ENCODE data around the gene GPC1.

GPC1 gene

GRCh38 chr2:240392084-240392947 lies 43.1 kb upstream of the GPC1 start:
- Histone ChIP-seq H3K27ac (ENCODE audit: extremely low read depth, low read depth, low read length) (no peak overlapping the region), H3K4me3 (ENCODE audit: low read depth, low read length) (no peak overlapping the region), H3K9me3 (ENCODE audit: control insufficient read depth, insufficient read depth, low read depth, low read length) (no peaks in the 10 kb centered on the region), H3K4me1 (ENCODE audit: control insufficient read depth, insufficient read depth, low read length) (no peaks in the 10 kb centered on the region), H3K36me3 (ENCODE audit: control insufficient read depth in 2 of 2, insufficient read depth in 1 of 2, low read length in 2 of 2) (no peaks in the 10 kb centered on the region)
- CTCF ChIA-PET: interaction anchor here (0.8 kb wide), 1 partner anchor 242 kb away, joined by 3 read pairs; no protein-coding TSS in a partner anchor
- POLR2A ChIA-PET: no interaction called here
- TF ChIP-seq ZNF155 (tag by site-specific recombination; IDR thresholded peaks at IDR 0.05) (no peak), TCF7L2 (IDR thresholded peaks at IDR 0.05; ENCODE audit: borderline replicate concordance, low read depth, low read length) (no peak), ZNF324 (tag by site-specific recombination; IDR thresholded peaks at IDR 0.05) (no peak)

DNA sequence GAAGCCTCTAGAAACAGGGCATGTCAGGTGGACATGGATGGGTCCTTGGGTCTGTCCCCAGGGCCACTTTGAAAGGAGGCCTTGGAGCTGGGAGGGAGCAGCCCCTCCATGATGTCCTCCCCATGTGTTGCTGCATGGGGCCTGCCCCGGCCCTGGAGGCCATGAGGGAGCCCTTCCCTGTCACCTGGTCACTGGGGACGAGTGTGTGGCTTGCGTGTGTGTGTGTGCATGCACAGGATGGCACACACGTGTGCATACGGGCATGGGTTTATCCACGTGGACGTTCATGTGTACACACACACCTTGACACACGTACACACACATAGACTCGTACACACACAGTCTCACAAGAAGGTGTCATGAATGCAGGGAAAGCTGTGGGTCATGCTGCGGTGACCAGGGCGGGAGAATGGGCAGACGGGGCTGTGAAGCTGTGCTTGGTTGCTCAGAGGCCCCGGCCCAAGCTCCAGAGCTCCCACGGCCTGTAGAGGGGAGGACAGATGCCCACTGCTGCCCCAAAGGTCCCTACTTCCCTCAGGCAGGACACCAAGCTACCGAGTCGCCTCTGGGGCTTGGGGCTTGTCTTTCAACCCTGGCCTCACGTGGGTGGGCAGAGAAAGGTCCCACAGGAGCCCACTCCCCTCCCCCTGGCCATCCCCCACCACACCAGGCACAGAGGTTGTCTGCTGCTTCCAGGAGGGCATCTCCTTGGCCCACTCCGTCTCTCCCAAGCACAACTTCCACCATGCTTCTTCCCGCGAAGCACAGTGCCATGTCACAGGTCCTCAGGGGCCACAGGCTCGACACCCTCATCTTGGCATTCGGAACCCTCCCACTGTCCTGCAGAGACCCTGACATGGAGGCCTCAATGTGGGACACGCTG lies 42.3 kb upstream of the GPC1 start:
- TF ChIP-seq ZNF26 (tag by site-specific recombination; IDR thresholded peaks at IDR 0.05) (no peak), ATF2 (tag by site-specific recombination; IDR thresholded peaks at IDR 0.05; ENCODE audit: low read depth) (no peak), ZNF629 (tag by site-specific recombination; IDR thresholded peaks at IDR 0.05) (no peak), FEZF1 (tag by site-specific recombination; IDR thresholded peaks at IDR 0.05) (no peak), PATZ1 (tag by site-specific recombination; IDR thresholded peaks at IDR 0.05) (no peak), ZNF274 (IDR thresholded peaks at IDR 0.05; ENCODE audit: low read length) (no peak), ZNF274 (tag by site-specific recombination; IDR thresholded peaks at IDR 0.05; ENCODE audit: borderline replicate concordance) (no peak), ZFP41 (tag by site-specific recombination; IDR thresholded peaks at IDR 0.05; ENCODE audit: borderline replicate concordance) (no peak), ZNF133 (tag by site-specific recombination; IDR thresholded peaks at IDR 0.05) (no peak), ZNF768 (tag by site-specific recombination; IDR thresholded peaks at IDR 0.05) (no peak)
- no peak overlapping the region for H3K4me3 ChIP-seq (ENCODE audit: low read depth, low read length)
- CTCF ChIA-PET: interaction anchor here (0.8 kb wide), 1 partner anchor 243 kb away, joined by 3 read pairs; no protein-coding TSS in a partner anchor
- no peak overlapping the region for H3K27ac ChIP-seq (ENCODE audit: extremely low read depth, low read depth, low read length)
- POLR2A ChIA-PET: no interaction called here
- H3K4me1 ChIP-seq (ENCODE audit: control insufficient read depth, insufficient read depth, low read length): no peaks in the 10 kb centered on the region
- H3K9me3 ChIP-seq (ENCODE audit: control insufficient read depth, insufficient read depth, low read depth, low read length): no peaks in the 10 kb centered on the region
- H3K36me3 ChIP-seq (ENCODE audit: control insufficient read depth in 2 of 2, insufficient read depth in 1 of 2, low read length in 2 of 2): no peaks in the 10 kb centered on the region

DNA sequence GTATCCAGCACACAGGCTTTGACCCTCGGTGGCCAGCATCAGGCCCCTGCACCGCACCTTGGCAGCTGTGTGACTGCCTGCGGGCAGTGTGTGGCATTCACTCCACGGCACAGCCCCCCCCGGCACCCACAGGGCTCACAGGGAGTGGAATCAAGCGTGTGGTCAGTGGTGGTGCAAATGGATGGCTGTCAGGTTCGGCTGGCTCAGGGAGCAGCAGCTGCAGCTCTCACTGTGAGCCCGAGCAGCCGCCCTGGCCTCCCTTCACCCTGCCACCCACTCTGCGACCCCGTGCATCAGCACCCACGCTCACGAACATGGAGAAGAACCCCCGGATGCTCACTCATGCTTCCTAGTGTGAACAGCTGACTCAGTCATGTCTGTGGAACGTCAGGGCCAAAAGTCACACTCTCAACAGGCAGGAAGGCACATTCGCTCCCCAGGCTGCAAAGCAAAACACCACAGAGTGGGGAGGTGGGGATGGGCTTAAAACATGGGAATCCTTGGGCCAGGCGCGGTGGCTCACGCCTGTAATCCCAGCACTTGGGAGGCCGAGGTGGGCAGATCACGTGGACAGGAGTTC lies 41.5 kb upstream of the GPC1 start:
- ChIA-PET CTCF (no interaction called here), POLR2A (no interaction called here)
- TF ChIP-seq ZNF501 (tag by site-specific recombination; IDR thresholded peaks at IDR 0.05) (no peak), ZBTB44 (tag by site-specific recombination; IDR thresholded peaks at IDR 0.05) (no peak), SALL2 (tag by site-specific recombination; IDR thresholded peaks at IDR 0.05; ENCODE audit: borderline replicate concordance) (no peak), ZNF626 (tag by site-specific recombination; IDR thresholded peaks at IDR 0.05) (no peak), ZNF560 (tag by site-specific recombination; IDR thresholded peaks at IDR 0.05; ENCODE audit: borderline replicate concordance) (no peak)
- TF ChIP-seq, protein P1, sequence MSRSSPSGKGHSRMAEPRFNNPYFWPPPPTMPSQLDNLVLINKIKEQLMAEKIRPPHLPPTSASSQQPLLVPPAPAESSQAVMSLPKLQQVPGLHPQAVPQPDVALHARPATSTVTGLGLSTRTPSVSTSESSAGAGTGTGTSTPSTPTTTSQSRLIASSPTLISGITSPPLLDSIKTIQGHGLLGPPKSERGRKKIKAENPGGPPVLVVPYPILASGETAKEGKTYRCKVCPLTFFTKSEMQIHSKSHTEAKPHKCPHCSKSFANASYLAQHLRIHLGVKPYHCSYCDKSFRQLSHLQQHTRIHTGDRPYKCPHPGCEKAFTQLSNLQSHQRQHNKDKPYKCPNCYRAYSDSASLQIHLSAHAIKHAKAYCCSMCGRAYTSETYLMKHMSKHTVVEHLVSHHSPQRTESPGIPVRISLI (tag by site-specific recombination; IDR thresholded peaks at IDR 0.05): no peak

More for the DNA sequence above, 41.5 kb upstream of the GPC1 start:
- H3K9me3 ChIP-seq (ENCODE audit: control insufficient read depth, insufficient read depth, low read depth, low read length): no peaks in the 10 kb centered on the region
- no peak overlapping the region for H3K27ac ChIP-seq (ENCODE audit: extremely low read depth, low read depth, low read length)
- no peak overlapping the region for H3K4me3 ChIP-seq (ENCODE audit: low read depth, low read length)
- no peaks in the 10 kb centered on the region for H3K4me1 ChIP-seq (ENCODE audit: control insufficient read depth, insufficient read depth, low read length)
- H3K36me3 ChIP-seq (ENCODE audit: control insufficient read depth in 2 of 2, insufficient read depth in 1 of 2, low read length in 2 of 2): no peaks in the 10 kb centered on the region

Measured in HEK293 (cell line).